Activated naive CD8-positive, alpha-beta T cell treated with anti-CD3 and anti-CD28 coated beads for 36 hours (primary cell): ENCODE results near the gene CCDC158. TPM values are rescaled to one million over a fixed set of nuclear protein-coding genes. Genes with fewer than 3 reads are reported as not detected.
A peak's percentile ranks its signal among the peaks of the same experiment; 100 is the strongest.
"Not testable (repeated sequence)": the region's sequence is repeated elsewhere in the genome, so short reads cannot be mapped to it uniquely, and the experiment has no call there.

ENCODE experiments used
- DNase-seq: peaks from one replicate; pipeline ENCODE4 v3.0.0; 2021
- H3K27ac Mint-ChIP-seq: one replicate; pipeline ENCODE4 v1.8.0; 2022; ENCODE audit warnings: mild to moderate bottlenecking, moderate library complexity, mixed read lengths
- H3K27me3 Mint-ChIP-seq: one replicate; pipeline ENCODE4 v1.8.0; 2022; ENCODE audit warnings: mild to moderate bottlenecking, mixed read lengths
- H3K36me3 Mint-ChIP-seq: one replicate; pipeline ENCODE4 v1.8.0; 2021; ENCODE audit warnings: mild to moderate bottlenecking, mixed read lengths
- H3K4me1 Mint-ChIP-seq: one replicate; pipeline ENCODE4 v1.8.0; 2021; ENCODE audit warnings: mixed read lengths
- H3K4me3 Mint-ChIP-seq: one replicate; pipeline ENCODE4 v1.8.0; 2022; ENCODE audit warnings: mild to moderate bottlenecking, moderate library complexity, mixed read lengths
- H3K9me3 Mint-ChIP-seq: one replicate; pipeline ENCODE4 v1.8.0; 2022; ENCODE audit warnings: mixed read lengths
- total RNA-seq, 2 experiments: library from RNA; stranded (reverse); gene quantifications; one replicate each; pipeline ENCODE4 v1.2.3, GENCODE V29; 2021

Gene CCDC158
- not detected for total RNA-seq

DNA sequence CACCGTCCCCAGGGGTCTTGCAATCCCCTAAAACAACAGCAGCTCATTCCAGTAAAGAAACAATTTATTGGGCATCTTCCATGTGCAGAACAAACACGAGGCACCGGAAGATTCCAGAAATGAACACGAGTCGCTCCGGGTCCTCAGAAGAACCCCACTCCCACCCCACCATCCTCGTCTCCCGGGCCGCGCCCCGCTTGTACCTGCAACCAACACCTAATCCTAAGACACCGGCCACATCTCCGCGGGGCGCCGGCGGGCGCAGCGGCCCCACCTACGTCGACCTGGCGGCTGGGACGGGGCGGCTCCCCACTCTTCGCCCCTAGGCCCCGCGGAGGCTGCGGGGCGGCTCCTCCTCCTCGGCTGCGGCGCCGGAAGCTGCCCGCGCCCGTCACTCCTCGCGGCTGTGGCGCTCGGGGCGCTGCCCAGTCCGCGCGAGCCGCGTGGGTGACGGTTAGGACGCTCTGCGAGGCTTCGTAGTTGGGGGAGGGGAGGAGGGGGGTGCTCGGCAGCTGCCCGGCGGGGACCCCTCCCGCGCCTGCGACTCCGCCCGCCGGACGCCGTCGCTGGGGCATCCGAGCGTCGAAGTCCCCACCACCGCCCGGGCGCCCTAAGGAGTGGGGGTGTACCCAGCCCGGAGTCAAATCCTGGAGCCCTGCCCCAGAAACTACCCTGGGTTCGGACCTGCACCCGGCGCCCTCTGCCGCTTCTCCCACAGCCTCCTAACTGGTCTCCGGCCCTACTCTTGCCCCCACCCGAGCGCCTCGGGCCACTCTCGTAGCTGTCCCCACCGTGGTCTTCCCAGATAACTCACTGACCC is at the start of gene CCDC158:
Gene CCDC158, minus strand, starts transcription at position 380 of the 820 bp plus-strand sequence. CDS start 17,934 bp downstream, outside the sequence.
- no peak within 1 kb of the TSS for H3K27ac Mint-ChIP-seq
- H3K4me3 Mint-ChIP-seq, result peak within 1 kb of the TSS; percentile 54
- peak; percentile 25 for DNase-seq
- H3K9me3 Mint-ChIP-seq, result no peaks in the 10 kb centered on the region
- no peaks in the 10 kb centered on the region for H3K36me3 Mint-ChIP-seq
- no peaks in the 10 kb centered on the region for H3K4me1 Mint-ChIP-seq
- H3K27me3 Mint-ChIP-seq, result peaks cover 31% of the 10 kb centered on the region

DNA sequence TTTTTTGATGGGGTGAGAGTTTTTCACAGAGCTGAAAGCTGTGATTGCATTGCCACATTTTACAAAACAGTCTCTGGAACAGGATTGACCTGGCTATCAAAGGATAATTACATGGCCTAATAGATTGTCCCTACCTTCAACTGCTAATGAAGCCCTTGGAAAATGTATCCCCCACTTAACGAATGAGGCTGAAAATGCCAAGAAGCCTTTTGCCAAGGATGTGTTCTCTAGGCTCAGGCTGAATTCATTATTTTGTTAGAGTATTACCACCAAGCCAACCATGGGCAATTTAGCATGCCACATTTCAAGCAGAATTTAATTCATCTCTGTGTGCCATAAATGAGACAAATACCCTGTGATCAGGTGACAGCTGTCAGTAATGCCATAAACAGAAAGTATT is 49.6 kb upstream of the CCDC158 start:
- H3K27me3 Mint-ChIP-seq, result peaks cover 10% of the 10 kb centered on the region
- no peaks in the 10 kb centered on the region for H3K9me3 Mint-ChIP-seq
- no peaks in the 10 kb centered on the region for H3K36me3 Mint-ChIP-seq
- no peak overlapping the region for H3K4me3 Mint-ChIP-seq
- H3K4me1 Mint-ChIP-seq, result peaks cover 2% of the 10 kb centered on the region
- H3K27ac Mint-ChIP-seq, result no peak overlapping the region
- DNase-seq, result no peak

DNA sequence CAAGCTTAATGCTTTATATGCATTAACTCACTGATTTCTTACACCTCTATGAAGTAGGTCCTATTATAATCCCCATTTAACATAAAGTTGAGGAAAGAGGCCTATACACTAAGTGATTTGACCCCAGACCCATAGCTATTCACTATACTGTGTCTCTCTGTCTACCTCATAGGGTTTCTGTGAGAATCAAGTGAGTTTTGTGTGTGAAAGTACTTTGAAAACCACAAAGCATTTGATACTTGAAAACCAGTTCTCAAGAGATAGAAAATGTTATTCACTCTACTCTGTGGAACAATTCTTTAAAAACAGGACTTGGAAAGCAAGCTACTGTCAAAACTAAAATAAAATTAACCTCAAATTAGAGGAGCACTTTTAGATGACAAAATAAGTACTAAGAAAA is 49.1 kb upstream of the CCDC158 start:
- no peak for DNase-seq
- Mint-ChIP-seq H3K4me1 (peaks cover 2% of the 10 kb centered on the region), H3K36me3 (no peaks in the 10 kb centered on the region), H3K9me3 (no peaks in the 10 kb centered on the region), H3K27me3 (peaks cover 8% of the 10 kb centered on the region), H3K4me3 (no peak overlapping the region), H3K27ac (no peak overlapping the region)

DNA sequence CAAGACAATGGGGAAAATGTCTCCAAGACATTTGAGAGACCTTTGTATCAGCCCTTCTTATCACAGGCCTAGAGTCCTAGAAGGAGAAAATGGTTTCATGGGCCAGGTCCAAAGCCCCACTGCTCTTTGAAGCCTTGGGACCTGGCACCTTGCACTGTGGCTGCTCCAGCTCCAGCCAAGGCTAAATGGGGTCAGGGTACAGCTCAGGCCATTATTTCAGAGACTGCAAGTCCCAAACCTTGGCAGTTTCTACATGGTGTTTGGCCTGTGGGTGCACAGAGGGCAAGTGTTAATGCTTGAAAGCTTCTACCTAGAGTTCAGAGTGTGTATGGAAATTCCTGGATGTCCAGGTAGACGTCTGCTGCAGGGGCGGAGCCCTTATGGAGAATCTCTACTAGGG is 42.6 kb upstream of the CCDC158 start:
- Mint-ChIP-seq H3K27ac (no peak overlapping the region), H3K4me1 (no peaks in the 10 kb centered on the region), H3K9me3 (peaks cover 15% of the 10 kb centered on the region), H3K4me3 (no peak overlapping the region), H3K36me3 (no peaks in the 10 kb centered on the region), H3K27me3 (peaks cover 3% of the 10 kb centered on the region)
- DNase-seq, result no peak

DNA sequence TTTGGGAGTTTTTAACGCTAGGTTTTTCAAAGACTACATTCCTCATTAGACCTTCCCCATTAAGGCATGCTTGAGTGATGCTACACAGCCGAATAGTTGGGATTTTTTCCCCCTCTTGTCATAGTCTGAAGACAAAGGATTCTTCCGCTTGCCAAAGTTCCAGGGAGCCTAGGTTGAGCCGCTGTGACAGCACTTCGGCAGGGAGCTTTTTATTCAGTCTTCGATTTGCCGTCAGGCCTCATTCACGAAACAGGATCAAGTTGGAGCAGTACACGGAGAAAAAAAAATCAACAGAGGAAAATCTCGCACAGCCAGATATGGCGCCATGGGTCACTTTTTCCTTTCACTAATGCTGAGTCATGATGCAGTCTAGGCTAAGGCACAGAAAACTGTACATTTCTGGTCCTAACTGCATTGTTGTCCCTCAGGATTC is 38.4 kb upstream of the CCDC158 start:
- H3K4me3 Mint-ChIP-seq, result no peak overlapping the region
- H3K9me3 Mint-ChIP-seq, result peaks cover 11% of the 10 kb centered on the region
- H3K4me1 Mint-ChIP-seq, result no peaks in the 10 kb centered on the region
- no peaks in the 10 kb centered on the region for H3K36me3 Mint-ChIP-seq
- H3K27me3 Mint-ChIP-seq, result peaks cover 3% of the 10 kb centered on the region
- no peak overlapping the region for H3K27ac Mint-ChIP-seq
- DNase-seq, result no peak

DNA sequence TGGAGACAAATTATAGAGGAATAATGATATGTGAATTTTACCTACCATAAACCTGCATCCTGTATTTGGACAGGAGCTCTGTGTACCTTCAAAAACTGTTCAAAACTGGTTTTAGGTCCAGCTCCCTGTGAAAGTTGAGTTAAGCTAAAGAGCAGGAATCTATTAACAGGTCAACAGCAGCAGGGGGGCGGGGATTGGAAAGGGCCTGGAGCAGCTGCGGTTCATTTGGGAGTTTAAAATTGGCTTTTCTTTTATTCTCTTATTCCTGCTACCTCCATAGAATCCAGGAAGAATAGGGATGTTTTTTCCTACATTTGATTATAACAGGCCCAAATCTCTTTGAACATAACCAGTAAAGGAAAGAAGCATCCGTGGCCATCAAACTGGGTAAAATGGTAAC is 37.9 kb upstream of the CCDC158 start:
- H3K27ac Mint-ChIP-seq, result no peak overlapping the region
- no peaks in the 10 kb centered on the region for H3K4me1 Mint-ChIP-seq
- peaks cover 9% of the 10 kb centered on the region for H3K9me3 Mint-ChIP-seq
- H3K27me3 Mint-ChIP-seq, result peaks cover 5% of the 10 kb centered on the region
- DNase-seq, result no peak
- no peak overlapping the region for H3K4me3 Mint-ChIP-seq
- no peaks in the 10 kb centered on the region for H3K36me3 Mint-ChIP-seq

DNA sequence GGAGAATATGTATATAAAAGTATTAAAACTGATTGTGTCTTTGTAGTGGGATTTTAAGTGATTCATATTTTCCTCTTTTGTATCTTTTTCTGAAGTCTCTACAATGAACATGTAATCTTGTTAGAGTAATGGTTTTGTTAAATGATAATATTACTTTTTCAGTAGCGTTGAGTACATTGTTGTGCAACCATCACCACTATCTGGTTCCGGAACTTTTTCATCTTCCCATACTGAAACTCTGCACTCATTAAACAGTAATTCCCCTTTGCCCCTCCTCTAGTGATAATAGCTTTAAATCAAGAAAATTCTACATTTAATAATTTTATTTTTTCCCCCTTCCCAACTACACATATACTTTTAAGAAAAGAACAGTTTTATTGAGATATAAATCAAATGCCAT is 37.4 kb upstream of the CCDC158 start:
- Mint-ChIP-seq H3K9me3 (peaks cover 8% of the 10 kb centered on the region), H3K36me3 (no peaks in the 10 kb centered on the region), H3K27me3 (peaks cover 10% of the 10 kb centered on the region), H3K27ac (no peak overlapping the region), H3K4me1 (no peaks in the 10 kb centered on the region), H3K4me3 (no peak overlapping the region)
- no peak for DNase-seq

DNA sequence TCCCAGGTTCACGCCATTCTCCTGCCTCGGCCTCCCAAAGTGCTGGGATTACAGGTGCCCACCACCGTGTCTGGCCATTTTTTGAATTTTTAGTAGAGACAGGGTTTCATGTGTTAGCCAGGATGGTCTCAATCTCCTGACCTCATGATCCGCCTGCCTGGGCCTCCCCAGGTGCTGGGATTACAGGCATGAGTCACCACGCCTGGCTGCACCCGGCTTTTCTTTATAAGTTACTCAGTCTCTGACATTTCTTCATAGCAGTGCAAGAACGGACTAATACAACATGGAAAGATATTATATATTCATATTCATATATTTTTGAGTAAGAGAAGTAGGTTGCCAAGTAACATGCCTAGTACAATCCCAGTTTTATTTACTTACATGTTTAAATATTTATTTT is 36.9 kb upstream of the CCDC158 start:
- no peak for DNase-seq
- Mint-ChIP-seq H3K4me3 (no peak overlapping the region), H3K9me3 (peaks cover 4% of the 10 kb centered on the region), H3K27me3 (peaks cover 13% of the 10 kb centered on the region), H3K4me1 (no peaks in the 10 kb centered on the region), H3K27ac (no peak overlapping the region), H3K36me3 (no peaks in the 10 kb centered on the region)

DNA sequence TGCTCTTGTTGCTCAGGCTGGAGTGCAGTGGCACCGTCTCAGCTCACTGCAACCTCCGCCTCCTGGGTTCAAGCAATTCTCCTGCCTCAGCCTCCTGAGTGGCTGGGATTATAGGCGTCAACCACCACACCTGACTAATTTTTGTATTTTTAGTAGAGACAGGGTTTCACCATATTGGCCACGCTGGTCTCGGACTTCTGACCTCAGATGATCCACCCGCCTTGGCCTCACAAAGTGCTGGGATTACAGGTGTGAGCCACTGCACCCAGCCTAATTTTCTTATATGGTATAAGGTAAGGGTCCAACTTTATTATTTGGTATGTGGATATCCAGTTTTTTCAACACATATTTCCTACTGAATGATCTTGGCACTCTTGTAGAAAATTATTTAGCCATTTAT is 33.1 kb upstream of the CCDC158 start:
- not testable (repeated sequence) for H3K4me3 Mint-ChIP-seq, H3K36me3 Mint-ChIP-seq, DNase-seq, H3K27ac Mint-ChIP-seq, H3K9me3 Mint-ChIP-seq, H3K4me1 Mint-ChIP-seq
- H3K27me3 Mint-ChIP-seq, result peaks cover 16% of the 10 kb centered on the region

DNA sequence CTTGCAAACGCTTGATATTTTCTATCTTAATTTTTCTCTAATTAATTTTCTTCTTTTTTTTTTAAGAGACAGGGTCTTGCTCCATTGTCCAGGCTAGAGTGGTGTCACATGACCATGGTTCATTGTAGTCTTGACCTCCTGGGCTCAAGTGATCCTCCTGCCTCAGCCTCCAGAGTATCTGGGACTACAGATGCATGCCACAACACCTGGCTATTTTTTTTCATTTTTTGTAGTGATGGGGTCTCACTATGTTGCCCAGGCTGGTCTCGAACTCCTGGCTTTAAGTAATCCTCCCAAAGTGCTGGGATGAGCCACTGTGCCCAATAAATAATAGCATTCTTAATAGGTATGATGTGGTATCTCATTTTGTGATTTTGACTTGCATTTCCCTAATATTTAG is 32.3 kb upstream of the CCDC158 start:
- H3K27ac Mint-ChIP-seq, result no peak overlapping the region
- H3K4me1 Mint-ChIP-seq, result peaks cover 6% of the 10 kb centered on the region
- no peak overlapping the region for H3K4me3 Mint-ChIP-seq
- no peaks in the 10 kb centered on the region for H3K36me3 Mint-ChIP-seq
- no peaks in the 10 kb centered on the region for H3K9me3 Mint-ChIP-seq
- no peak for DNase-seq
- H3K27me3 Mint-ChIP-seq, result peaks cover 16% of the 10 kb centered on the region

DNA sequence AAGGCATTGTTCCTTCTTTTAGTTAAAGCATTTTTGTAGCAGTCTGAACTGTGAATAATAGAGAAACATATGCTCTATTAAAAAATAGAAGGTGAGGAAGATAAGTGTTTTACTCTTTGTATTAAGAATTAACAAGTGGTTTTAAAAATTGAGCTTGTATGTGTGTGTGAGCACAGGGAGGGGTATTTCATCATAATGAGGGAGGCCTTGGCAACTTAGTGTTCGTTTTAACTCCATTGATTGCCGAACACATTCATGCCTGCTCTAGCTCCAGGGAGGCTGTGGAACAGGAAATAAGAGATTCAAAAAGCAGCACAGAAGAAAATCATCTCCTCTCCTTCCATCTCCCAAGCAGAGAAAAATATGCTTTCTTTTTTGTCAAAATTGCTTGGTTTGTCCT is 28.9 kb upstream of the CCDC158 start:
- Mint-ChIP-seq H3K27me3 (peaks cover 16% of the 10 kb centered on the region), H3K36me3 (no peaks in the 10 kb centered on the region), H3K4me3 (no peak overlapping the region), H3K9me3 (no peaks in the 10 kb centered on the region), H3K4me1 (peaks cover 6% of the 10 kb centered on the region), H3K27ac (no peak overlapping the region)
- DNase-seq, result no peak

DNA sequence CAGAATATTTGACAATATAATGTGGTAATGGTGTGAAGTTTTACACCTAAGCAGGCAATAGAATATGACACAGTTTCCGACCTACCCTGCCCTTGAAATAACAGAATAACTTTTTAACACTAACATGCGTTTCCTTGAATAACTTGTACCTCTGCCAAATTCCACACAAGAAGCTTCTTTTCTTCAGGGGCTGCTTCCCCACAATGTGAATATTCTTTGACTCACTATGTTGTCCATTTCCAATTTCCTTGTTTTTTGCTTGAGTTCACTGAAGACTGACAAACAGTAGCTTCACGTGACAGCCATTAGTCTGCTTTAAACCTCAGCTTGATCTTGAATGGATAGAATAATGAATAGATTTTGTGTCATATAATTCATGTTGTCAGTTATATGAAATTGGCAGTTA is 28.4 kb upstream of the CCDC158 start:
- Mint-ChIP-seq H3K36me3 (no peaks in the 10 kb centered on the region), H3K27me3 (peaks cover 16% of the 10 kb centered on the region), H3K4me3 (no peak overlapping the region)

DNA sequence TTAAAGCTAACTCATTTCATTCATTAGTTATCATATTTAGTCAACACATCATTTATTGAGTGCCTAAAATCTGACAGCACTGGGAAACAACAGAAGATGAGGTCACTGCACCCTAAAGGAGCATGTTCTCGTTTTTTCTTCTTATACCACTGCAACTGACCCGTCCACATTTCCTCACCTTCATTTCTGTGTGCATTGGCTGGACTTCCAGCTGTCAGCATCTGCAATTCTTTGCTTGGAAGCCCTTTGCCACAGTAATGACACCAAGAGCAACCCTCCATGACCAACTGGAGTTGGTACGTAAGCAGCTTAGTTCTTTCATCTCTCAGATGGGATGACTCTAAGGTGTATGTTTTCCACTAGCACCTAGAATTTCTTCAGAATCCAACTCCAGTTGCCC is 27.3 kb upstream of the CCDC158 start:
- peaks cover 6% of the 10 kb centered on the region for H3K4me1 Mint-ChIP-seq
- no peaks in the 10 kb centered on the region for H3K9me3 Mint-ChIP-seq
- H3K27me3 Mint-ChIP-seq, result peaks cover 8% of the 10 kb centered on the region
- H3K36me3 Mint-ChIP-seq, result no peaks in the 10 kb centered on the region
- no peak for DNase-seq
- no peak overlapping the region for H3K27ac Mint-ChIP-seq
- H3K4me3 Mint-ChIP-seq, result no peak overlapping the region

More for the DNA sequence above, 28.4 kb upstream of the CCDC158 start:
- H3K4me1 Mint-ChIP-seq, result peaks cover 6% of the 10 kb centered on the region
- H3K27ac Mint-ChIP-seq, result no peak overlapping the region
- DNase-seq, result no peak
- no peaks in the 10 kb centered on the region for H3K9me3 Mint-ChIP-seq

DNA sequence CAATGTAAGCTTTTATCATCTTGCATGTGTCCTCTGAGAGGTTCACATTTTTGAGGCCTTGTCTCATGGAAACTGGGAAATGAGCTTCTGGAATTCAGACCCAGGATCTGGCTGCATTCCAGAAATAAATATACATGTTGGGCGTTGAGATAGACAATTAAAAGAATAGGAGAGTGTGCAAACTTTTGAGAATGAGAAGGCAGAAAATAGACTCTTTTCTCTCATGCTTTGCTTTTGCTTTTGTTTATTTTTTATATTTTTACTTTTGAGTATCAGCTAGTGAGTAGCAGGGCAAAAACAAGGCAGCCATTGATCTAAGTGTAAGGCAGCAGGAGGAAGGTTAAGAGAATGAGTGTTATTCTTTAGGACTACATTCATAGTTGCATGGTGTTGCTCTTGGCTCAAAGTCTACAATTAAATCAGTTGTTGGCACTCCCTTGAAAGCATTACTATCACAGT is 26.5 kb upstream of the CCDC158 start:
- Mint-ChIP-seq H3K4me3 (no peak overlapping the region), H3K27me3 (peaks cover 3% of the 10 kb centered on the region), H3K4me1 (peaks cover 6% of the 10 kb centered on the region), H3K9me3 (no peaks in the 10 kb centered on the region), H3K36me3 (no peaks in the 10 kb centered on the region), H3K27ac (no peak overlapping the region)
- no peak for DNase-seq

DNA sequence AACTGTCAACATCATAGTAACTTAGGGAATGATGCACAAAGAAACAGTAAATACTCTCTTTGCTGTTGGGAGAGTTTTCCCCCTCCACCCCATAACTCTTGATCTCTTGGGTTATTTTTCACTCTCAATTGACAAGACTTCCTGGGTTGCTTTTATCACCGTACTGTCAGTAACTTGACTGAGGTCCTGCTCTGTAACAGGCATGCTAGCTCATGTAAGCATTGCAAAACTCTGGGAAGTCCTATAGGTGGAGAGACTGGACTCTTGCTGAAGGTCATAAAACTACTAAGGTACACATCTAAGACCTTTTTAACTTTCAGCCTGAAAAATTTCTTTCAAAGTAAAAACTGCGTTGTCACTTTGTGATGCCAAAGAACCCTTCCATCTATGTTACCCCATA is 25.0 kb upstream of the CCDC158 start:
- peaks cover 6% of the 10 kb centered on the region for H3K4me1 Mint-ChIP-seq
- no peaks in the 10 kb centered on the region for H3K36me3 Mint-ChIP-seq
- H3K27ac Mint-ChIP-seq, result no peak overlapping the region
- H3K9me3 Mint-ChIP-seq, result no peaks in the 10 kb centered on the region
- no peak for DNase-seq
- no peak overlapping the region for H3K4me3 Mint-ChIP-seq
- no peaks in the 10 kb centered on the region for H3K27me3 Mint-ChIP-seq

DNA sequence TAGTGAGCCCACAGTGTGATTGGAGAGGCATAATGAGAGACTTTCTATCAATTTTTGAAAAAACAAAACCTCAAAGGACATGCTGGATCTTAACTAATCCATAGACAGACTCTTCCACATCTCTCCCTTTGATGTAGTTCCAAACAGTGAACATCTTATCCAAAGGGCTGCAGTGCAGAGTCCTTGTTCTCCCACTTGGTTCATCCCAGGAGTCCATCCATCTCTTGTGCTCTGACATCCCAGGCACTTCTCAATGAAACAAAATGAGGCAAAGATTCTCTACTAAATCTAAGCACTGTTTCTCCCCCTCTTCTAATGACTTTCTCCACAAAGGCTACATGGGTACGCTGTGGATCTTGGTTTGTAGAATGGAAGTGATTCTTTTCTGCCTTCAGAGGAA is 22.4 kb upstream of the CCDC158 start:
- no peaks in the 10 kb centered on the region for H3K9me3 Mint-ChIP-seq
- no peak overlapping the region for H3K27ac Mint-ChIP-seq

More for the DNA sequence above, 22.4 kb upstream of the CCDC158 start:
- no peaks in the 10 kb centered on the region for H3K36me3 Mint-ChIP-seq
- peaks cover 3% of the 10 kb centered on the region for H3K27me3 Mint-ChIP-seq
- no peaks in the 10 kb centered on the region for H3K4me1 Mint-ChIP-seq
- no peak overlapping the region for H3K4me3 Mint-ChIP-seq
- no peak for DNase-seq
